Cardiac atrium fibroblast (primary cell): ENCODE measurements around the gene MTHFD1L. TPM values are rescaled to one million over a fixed set of nuclear protein-coding genes. Genes with fewer than 3 reads are reported as not detected.

Experiments used
- total RNA-seq: library from RNA; depleted of rRNA; stranded (reverse); fragments of >200 nt; gene quantifications from 2 replicates; pipeline ENCODE4 v1.2.3, GENCODE V29; 2015

MTHFD1L gene
- total RNA-seq: 51.3 and 77.4 TPM in 2 replicates

DNA sequence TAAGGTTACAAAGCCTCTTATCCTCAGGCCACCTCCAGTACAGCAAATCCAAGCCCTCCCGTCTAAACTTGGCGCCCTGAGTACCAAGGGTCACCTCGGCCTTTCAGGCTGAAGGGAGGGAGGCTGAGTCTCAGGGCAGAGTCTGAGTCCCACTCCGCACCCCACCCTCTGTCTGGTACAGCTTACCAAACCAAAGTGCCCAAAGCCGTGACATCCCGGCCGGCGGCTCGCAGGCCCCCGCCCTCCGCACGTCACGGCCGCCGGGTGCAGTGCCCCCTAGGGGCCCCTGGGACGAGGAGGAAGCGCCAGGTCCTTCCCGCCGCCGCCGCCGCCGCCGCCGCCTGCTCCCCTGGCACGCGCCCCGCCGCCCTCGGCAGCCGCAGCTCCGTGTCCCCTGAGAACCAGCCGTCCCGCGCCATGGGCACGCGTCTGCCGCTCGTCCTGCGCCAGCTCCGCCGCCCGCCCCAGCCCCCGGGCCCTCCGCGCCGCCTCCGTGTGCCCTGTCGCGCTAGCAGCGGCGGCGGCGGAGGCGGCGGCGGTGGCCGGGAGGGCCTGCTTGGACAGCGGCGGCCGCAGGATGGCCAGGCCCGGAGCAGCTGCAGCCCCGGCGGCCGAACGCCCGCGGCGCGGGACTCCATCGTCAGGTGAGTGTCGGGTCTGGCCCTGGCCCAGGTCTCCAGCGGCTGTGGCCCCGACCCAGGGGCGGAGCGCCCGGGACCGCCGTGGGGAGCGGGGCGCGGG is at the start of gene MTHFD1L:
Gene MTHFD1L, plus strand, starts transcription at position 297 of the 741 bp plus-strand sequence. Its CDS starts 121 bp downstream, at position 418.

